GM06990 (cell line): ENCODE measurements around the gene TH.

ENCODE experiments used
- DNase-seq: peaks from one replicate; pipeline ENCODE4 v3.0.0-alpha.2; 2011; ENCODE audit not compliant: insufficient read length; ENCODE audit errors: extremely low read depth
- H3K27me3 ChIP-seq: replicated peaks from 2 replicates; pipeline ENCODE4 v1.6.0; 2011; ENCODE audit warnings: low read length; ENCODE audit not compliant: control insufficient read depth, insufficient read depth
- H3K36me3 ChIP-seq: 2 replicates; pipeline ENCODE4 v1.5.1; 2011; ENCODE audit warnings: low read length; ENCODE audit not compliant: control insufficient read depth, insufficient read depth
- H3K4me3 ChIP-seq: replicated peaks from 2 replicates; pipeline ENCODE4 v1.5.1; 2011; ENCODE audit warnings: low read depth, mild to moderate bottlenecking, control low read depth, low read length
- CTCF ChIP-seq: IDR thresholded peaks from 2 replicates; pipeline ENCODE4 v1.5.1; 2011; ENCODE audit warnings: low read length, control low read depth, mild to moderate bottlenecking, inconsistent platforms; ENCODE audit not compliant: insufficient read depth, poor library complexity, severe bottlenecking

Gene TH

GRCh38 chr11:2188745-2189144 lies 17.1 kb upstream of the TH start:
- Histone ChIP-seq H3K36me3 (no peaks in the 10 kb centered on the region), H3K4me3 (no peak overlapping the region), H3K27me3 (no peaks in the 10 kb centered on the region; the same call in 1 of the 2 replicates)
- DNase-seq: no peak
- TF ChIP-seq CTCF: no peak

GRCh38 chr11:2187280-2187707 lies 15.7 kb upstream of the TH start:
- no peak for TF ChIP-seq CTCF
- DNase-seq: no peak
- Histone ChIP-seq H3K4me3 (no peak overlapping the region), H3K36me3 (no peaks in the 10 kb centered on the region), H3K27me3 (no peaks in the 10 kb centered on the region)

GRCh38 chr11:2186669-2187279 lies 15.2 kb upstream of the TH start:
- no peaks in the 10 kb centered on the region for H3K27me3 ChIP-seq
- peak; percentile 38 for TF ChIP-seq CTCF
- no peak for DNase-seq
- H3K4me3 ChIP-seq: no peak overlapping the region
- no peaks in the 10 kb centered on the region for H3K36me3 ChIP-seq

GRCh38 chr11:2185324-2186085 lies 13.9 kb upstream of the TH start:
- no peak for TF ChIP-seq CTCF
- Histone ChIP-seq H3K36me3 (no peaks in the 10 kb centered on the region), H3K27me3 (no peaks in the 10 kb centered on the region), H3K4me3 (no peak overlapping the region)
- DNase-seq: no peak

- Histone ChIP-seq H3K27me3 (no peaks in the 10 kb centered on the region), H3K4me3 (no peak overlapping the region), H3K36me3 (no peaks in the 10 kb centered on the region)
- no peak for DNase-seq
- TF ChIP-seq CTCF: no peak
These were observed 11.3 kb upstream of the TH start for GRCh38 chr11:2182692-2183474.
